GM19328 (cell line): ENCODE results near the gene IL20RB.
"Not testable (repeated sequence)": the region's sequence is repeated elsewhere in the genome, so short reads cannot be mapped to it uniquely, and the experiment has no call there.

Experiments
- ATAC-seq: cut with Tn5 transposase; IDR thresholded peaks from one replicate; pipeline ENCODE4 v1.9.1; 2021; ENCODE audit warnings: mild to moderate bottlenecking, moderate library complexity; ENCODE audit not compliant: unreplicated experiment

IL20RB gene

DNA sequence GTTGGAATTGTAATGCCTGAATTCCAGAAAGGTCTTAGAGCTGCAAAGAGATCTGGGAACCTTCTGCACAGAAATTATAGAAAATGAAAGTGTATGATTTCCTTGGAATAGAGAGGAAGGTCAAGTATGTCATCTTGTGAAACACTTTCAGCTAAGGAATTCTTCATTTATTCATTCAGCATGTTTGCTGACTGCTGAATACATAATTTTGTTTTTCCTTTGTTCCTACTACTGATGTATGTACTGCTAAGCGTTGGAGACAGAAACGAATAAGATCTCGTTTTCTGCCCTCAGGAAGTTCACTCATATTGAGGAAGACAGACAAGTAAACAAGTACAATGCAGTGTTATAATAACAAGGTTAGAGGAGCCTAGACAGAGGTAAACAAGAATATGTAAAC lies 14.3 kb upstream of the IL20RB start:
- ATAC-seq, result no peak

DNA sequence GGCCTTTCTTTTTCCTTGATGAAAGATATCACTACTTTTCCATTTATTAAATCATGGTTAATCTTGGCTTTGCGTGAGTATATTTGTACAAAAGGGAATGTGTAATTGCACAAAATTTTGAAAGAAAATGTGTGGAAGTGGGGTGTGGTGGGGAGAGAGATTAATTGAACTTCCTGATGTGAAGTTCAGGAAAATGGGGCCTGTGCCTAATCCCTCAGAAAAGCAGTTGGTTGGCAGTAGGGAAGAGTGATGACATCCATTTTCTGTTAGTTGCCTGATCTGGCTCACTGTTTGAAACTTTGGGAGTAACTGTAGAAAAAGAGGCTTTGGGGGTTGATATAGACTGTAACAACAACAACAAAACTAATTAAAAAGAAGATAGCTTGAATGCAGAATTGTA lies 10.8 kb upstream of the IL20RB start:
- no peak for ATAC-seq

DNA sequence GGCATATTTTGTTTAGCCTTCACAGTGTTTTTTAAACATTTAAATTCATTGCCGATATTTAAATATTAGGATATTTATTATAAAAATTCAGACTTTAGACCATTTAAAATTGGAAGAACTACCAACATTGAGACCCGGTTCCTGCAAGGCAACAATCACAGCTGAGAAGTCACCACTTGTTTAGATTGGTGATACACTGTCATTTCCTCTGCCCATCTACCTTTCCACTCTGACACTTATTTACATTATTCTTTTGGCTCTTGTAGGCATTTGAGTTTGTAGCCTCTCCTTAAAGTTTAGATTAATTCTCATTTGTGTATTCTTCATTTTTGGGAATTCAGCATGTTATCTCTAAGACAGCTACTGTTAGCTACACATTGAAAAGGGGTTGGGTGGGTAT lies 10.3 kb upstream of the IL20RB start:
- ATAC-seq, result no peak

DNA sequence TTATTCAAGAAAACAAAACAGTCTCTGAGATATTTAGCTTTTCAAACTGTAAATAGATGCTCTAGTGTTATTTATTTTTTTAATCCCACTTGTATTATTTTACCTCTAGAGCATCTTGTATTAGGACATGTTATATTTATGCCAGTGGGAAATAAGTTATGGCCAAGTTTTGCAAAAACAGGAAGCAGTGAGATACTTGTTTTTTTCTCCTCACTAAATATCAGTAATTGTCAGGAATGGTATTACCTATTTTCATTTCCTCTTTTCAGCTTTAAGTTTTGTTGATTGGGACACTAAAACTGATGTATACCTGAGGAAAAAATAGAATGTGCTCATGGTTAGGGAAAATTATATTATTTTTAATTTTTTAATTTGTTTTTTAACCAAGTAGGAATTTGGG lies 8.6 kb upstream of the IL20RB start:
- no peak for ATAC-seq

DNA sequence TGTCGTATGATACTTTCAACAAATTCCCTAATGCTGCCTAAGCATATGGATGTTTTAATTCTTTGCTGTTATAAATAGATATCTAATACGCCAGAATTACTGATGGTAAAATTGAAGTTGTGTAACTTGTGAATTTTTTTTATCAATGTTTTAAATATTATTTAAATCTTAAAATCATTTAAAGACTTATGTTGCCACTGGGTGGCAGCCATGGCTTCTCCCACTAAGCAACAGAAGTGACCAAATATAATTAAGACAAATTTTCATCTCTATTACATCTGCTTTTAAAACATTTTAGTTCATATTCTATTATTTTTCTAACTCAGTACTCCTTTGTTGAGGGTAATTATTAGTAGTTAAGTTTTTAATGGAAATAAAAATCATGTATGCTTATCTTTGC lies 8.1 kb upstream of the IL20RB start:
- no peak for ATAC-seq

DNA sequence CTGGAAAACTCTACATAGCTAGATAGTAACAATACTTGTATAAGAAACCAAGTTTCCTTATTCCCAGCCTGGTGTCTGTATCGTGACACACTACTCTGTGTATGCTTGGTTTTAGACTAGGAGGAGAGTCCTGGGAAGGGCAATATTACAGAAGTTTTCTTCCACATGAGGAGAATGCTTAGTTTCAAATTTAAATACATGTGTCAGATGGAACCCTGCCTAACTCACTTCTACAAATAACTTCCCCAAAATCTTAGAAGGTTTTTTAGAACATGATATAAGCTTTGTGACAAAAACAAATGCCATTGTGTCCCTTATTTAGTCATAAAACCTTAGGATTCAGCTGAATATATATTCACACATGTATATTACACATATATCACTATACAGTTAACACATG lies 7.2 kb upstream of the IL20RB start:
- ATAC-seq, result no peak

DNA sequence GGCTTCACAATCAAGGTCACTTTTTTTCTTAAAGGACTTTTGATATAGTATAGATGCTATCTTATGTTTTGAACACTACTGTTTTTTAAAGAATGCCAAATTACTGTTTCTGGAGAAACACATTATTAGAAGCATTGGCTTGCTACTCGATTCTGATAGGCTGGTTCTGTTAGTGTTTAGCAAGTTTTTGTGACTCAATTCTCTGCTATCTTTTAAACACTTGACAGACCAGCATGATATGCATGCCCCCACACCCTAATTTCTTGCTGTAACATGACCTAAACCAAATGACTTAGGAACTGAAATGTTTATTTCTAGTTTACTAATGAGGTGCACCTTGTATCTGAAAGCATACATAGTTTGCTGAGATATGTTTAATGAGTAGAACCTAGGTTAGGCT lies 5.5 kb upstream of the IL20RB start:
- no peak for ATAC-seq

DNA sequence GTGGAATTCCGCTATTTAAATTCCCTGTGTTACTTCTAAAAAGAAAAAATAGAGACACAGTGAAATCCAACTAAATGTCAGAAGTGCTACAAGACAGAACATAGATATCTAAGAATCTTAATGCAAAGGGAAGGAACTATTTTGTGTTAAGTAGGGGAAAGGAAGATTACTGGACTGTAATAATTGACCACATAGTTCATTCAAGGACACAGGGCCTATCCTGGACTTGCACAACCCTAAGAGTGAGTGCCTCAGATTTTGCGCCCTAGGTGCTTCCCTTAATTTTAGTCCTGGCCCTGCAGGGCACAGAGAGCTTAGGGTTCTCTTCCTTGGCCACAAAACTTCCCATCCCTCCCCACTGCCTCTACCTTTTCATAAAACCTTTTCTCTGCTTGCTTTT lies 3.5 kb upstream of the IL20RB start:
- ATAC-seq, result no peak

DNA sequence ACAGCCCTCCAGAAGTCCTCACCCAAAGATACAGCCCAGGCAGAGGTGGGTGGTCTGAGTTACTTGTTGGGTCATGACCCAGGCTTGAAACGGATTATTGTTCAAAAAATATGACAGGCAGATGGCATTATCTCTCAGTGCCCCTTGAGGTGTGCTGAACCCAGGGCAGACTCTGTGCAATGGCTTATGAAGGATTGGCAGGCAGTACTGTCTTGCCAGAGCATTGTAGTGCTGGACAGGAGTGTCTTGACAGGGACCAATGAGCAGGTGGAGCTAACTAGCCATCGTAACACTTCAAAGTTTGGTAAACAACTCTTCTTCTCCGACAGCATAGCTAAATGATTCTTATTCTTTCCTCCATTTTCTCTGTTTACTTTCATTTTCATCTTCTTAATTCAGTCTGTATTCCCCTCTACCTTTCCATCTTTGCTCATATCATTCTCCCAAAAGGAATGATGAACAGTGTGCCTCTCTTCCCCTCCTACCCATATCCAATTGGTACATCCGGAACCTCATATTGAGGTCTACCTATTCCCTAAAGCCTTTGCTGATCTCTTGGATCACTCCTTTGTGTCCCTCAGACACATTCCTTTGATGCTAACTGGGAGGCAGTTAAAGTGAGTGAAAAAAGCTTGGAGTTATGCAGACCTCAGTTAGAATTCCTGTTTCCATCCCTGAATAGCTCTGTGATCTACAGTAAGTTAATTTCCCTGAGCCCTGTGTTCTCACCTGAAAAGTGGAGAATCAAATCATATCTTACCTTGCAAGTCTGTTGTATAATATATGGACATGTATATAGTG lies 2.6 kb upstream of the IL20RB start:
- no peak for ATAC-seq

DNA sequence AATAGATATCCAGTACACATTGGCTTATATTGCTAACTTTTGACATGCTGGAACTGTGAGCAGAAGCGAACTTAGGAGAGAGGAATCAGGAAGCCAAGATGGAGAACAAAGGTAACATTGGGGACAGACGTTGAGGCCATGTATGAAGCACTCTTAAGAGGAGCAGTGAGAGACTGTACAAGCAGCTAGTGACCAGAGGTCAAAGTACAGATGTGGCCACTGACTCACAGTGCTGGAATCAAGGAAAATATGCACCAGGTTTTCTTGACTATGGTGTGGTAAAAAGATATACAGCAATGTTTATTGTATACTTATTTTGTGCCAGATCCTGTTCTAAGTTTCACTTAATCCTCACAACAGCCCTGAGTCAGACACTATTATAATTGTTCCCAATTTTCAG lies 2.0 kb upstream of the IL20RB start:
- ATAC-seq, result no peak

DNA sequence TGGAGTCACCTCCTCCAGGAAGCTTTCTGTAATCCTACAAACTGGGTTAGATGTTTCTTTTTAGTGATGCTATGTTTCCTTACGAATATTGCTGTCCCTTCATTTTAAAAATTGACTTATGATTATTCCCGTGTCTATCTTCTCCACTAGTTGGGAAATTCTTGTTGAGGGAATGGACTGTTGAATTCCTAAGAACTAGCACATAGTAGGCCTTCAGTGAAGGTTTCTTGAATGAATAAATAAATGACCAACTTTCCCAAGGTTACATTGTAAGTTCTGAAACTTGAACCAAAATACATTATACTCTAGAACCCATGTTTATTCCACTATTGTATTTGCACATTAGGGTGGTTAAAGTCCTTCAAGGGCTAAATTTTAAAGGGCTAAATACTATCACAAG lies 812 bp upstream of the IL20RB start:
- ATAC-seq, result no peak

DNA sequence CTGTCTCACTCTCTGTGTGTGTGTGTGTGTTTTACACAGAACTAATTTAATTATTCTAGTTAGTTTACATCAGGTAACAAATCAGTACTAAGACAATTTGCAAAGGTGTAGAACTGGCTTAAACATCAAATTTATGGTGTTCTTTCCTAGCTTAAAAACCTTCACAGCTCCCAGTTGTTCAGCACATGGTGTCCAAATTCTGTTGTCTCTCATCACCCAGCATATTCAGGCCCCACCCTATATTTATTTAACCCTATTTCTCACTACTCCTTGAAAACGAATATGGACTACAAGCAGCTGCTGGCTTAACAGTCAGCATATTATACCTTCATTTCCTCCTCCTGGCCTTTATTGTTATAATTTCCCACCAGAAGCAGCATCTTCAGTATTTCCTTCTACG lies 1.2 kb downstream of the IL20RB start:
- no peak for ATAC-seq

DNA sequence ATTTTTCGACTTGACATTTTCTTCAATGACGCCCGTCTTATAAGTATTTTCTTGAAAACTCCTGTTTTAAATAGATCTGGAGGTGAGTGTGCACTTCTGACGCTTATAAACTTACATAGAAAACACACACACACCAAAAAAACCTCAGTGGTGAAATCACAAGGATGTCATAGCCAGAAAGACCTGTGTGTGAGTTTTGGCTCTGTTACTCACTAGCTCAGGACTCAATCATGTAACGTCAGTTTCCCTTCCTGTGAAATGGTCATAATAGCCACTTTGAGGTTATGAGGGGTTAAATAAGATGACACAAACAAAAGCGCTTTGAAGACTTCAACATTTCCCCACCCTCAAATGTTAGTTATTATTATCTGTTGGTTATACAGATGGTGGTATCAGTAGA lies 1.8 kb downstream of the IL20RB start:
- no peak for ATAC-seq

DNA sequence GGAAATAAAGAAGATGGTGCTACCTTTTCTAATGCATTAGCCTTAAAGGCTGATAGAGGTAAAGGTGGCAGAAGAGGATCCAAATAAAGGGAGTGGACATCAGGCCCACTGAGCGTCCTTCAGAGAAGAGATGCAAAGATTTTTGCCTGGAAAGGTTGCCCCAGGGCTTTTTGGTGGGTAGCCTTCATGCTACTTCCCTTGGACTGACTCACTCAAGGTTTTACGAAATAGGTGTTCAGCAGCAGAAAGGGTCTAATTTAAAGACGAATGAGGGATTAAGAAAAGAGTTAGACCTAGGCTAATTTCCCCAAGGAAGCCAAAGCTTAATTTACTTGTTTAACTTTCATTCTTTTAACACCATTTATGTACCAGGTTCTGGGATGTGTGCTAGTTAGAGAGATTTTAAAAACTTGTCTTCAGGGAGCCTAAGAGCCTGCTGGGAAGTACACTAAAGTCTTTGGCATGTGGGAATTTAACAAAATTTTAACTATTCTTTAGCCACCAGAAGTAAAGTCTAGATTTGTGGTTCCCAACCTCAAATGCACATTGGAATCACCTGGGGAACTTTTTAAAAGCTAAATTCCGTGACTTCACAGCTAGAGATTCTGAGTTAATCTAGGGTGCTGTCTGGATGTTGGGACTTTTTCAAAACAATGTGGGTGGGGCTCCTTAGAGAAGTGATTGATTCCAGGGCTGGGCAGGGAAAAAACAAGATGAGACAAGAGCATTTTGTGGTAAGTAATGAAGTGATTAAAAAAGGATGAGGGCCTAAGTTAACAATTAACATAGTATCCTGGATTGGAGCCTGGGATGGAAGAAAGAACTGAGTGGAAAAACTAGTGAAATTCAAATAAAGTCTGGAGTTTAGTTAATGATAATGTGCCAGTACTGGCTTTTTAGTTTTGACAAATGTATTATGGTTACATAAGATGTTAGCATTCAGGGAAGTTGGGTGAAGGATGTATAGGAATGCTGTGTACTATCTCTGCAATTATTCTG lies 3.4 kb downstream of the IL20RB start:
- ATAC-seq, result no peak

DNA sequence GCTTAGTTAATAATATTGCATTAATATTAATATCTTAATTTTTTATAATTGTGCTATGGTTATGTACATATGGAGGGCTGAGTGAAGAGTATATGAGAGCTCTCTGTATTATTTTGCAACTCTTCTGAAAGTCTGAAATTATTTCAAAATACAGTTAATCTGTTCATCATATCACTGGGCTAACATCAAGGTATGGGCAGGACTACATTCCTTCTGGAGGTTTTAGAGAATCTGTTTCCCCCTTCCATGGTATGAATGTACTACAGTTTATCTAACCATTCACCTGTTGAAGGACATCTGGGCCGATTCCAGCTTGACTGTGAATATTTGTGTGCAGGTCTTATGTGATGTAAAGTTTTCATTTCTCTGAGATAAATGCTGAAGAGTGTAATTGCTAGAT lies 5.1 kb downstream of the IL20RB start:
- no peak for ATAC-seq

DNA sequence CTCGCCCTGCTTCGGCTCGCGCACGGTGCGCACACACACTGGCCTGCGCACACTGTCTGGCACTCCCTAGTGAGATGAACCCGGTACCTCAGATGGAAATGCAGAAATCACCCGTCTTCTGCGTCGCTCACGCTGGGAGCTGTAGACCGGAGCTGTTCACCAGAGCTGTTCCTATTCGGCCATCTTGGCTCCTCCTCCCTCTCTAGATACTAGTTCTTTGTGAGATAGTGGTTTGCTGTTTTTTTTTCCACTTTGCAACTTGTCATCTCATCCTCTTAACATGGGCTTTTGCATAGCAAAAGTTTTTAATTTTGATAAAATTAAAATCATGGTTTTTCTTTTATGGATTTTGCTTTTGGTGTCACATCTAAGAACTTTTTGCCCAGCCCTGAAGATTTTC lies 11.8 kb downstream of the IL20RB start:
- ATAC-seq, result not testable (repeated sequence)

DNA sequence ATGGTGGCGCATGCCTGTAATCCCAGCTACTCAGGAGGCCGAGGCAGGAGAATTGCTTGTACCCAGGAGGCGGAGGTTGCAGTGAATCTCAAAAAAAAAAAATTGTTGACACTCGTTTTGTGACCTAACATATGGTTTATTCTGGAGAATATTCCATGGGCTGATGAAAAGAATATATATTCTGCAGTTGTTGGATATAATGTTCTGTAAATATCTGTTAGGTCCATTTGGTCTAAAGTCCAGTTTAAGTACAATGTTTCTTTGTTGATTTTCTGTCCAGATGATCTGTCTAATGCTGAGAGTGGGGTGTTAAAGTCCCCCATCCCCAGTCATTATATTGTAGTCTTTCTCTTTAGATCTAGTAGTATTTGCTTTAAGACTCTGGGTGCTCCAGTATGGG lies 15.6 kb downstream of the IL20RB start:
- ATAC-seq, result no peak

DNA sequence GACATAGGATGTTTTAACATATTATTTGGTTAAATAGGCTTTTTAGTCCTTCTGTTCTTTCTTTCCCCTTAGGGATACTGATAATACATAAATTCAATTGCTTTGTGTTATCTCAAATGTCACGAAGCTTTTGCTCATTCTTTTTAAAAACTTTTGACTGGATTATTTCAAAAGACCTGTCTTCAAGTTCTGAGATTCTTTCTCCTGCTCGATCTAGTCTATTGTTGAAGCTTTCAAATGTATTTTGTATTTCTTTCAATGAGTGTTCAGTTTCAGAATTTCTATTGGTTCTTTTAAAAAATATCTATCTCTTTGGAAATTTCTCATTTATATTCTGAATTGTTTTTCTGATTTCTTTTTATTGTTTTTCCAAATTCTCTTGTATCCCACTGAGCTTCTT lies 16.9 kb downstream of the IL20RB start:
- ATAC-seq, result no peak

DNA sequence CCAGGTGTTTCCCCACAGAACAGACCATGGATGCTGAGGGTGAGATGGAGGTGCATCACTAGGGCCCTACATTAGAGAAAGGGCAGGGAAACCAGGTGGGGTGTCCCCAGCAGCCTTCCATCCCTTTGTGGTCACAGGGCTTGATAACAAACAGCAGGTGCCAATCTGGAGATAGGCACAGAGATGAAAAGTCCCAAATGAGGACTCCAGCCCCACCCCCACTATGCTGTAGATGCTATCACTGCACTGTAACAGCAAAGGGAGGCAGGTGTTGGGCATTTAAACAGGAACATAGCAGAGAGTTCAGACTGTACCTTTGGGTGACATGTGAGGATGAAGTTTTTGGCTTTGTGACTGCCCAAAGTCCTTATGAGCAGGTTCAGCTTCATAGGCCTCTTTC lies 21.4 kb downstream of the IL20RB start:
- no peak for ATAC-seq

DNA sequence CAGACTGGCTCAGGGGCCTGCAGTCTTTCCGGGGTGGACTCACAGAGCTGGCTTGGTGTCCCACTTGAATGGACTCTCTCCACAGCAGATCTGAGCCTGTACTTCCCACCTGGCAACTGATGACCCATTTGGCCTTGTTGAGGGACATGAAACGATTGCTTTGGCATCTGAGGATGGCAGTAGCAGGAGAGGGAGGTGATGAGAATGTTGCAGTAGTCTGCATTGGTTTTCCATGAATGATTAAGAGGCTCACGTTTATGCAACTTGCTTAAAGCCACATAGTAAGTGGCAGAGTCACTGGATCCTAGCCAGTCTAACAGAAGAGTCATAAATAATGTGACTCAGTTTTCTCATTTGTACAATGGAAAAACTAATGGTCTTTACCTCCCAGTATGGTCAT lies 21.9 kb downstream of the IL20RB start:
- ATAC-seq, result no peak

DNA sequence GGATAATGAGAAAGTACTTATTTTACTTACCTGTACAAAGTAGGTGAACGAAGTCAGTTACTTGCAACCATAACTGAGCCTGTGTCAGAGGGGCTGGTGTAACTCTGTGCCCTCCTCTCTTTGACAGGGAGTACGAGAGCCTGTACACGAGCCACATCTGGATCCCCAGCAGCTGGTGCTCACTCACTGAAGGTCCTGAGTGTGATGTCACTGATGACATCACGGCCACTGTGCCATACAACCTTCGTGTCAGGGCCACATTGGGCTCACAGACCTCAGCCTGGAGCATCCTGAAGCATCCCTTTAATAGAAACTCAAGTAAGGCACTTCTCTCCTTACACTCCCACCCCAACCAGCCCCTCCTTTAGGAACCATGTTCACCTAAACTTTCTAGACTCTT lies 24.2 kb downstream of the IL20RB start:
- no peak for ATAC-seq

DNA sequence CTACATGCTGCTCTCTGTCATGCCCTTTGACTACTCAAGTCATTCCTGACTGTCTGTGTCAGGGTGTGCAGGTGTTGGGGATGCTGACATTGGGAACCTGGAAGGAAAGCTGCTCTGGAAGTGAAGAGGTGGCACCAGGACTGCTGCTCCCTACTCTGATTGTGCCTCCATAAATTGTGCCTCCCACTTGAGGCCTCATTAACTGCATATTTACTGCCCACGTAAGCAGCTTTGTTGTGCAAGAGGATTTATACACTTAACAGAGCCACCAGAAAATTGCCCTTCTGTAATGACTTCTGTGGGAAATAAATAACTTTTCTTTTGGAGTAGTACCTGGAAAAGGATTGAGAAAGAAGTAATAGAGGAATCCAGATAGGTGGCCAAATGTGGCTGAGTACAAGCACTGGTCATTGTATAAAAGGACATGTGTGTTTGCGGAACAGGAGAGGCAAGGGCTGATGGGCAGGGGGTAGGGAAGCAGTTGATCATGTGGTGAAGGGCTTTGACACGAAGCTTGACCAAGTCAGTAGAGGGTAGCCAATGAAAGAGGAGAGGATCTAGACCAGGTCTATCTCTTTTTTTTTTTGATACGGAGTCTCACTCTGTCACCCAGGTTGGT lies 24.8 kb downstream of the IL20RB start:
- ATAC-seq, result no peak
